Activated CD4-positive, alpha-beta T cell treated with anti-CD3 and anti-CD28 coated beads for 48 hours (primary cell): ENCODE measurements around the gene NOX3.
"Not testable (repeated sequence)": the region's sequence is repeated elsewhere in the genome, so short reads cannot be mapped to it uniquely, and the experiment has no call there.

ENCODE experiments used
- DNase-seq: peaks from one replicate; pipeline ENCODE4 v3.0.0-alpha.2; 2020

The NOX3 gene

DNA sequence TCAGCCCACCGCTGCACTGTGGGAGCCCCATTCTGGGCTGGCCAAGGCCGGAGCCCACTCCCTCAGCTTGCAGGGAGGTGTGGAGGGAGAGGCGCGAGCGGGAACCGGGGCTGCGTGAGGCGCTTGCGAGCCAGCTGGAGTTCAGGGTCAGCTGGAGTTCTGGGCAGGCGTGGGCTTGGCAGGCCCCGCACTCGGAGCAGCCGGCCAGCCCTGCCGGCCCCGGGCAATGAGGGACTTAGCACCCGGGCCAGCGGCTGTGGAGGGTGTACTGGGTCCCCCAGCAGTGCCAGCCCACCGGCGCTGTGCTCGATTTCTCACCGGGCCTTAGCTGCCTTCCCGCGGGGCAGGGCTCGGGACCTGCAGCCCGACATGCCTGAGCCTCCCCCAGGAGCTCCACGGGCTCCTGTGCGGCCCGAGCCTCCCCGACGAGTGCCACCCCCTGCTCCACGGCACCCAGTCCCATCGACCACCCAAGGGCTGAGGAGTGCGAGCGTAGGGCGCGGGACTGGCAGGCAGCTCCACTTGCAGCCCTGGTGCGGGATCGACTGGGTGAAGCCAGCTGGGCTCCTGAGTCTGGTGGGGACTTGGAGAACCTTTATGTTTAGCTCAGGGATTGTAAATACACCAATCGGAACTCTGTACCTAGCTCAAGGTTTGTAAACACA is 92.5 kb downstream of the NOX3 start:
- DNase-seq: not testable (repeated sequence)

DNA sequence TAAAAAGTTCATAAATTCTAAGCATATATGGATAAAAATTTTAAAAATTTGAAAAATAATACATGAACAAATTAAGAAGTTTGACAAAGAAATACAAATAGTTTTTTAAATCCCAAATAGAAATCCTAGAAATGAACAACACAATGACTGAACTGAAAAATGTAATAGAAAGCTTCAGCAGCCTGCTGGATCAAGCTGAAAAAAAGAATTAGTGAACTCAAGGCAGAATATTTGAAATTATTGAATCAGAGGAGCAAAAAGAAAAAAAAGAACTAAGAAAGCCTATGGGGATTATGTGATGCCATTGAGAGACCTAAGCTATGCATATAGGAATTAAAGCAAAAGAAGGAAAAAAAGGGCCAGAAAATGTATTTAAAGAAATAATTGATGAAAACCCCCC is 101.5 kb downstream of the NOX3 start:
- no peak for DNase-seq

DNA sequence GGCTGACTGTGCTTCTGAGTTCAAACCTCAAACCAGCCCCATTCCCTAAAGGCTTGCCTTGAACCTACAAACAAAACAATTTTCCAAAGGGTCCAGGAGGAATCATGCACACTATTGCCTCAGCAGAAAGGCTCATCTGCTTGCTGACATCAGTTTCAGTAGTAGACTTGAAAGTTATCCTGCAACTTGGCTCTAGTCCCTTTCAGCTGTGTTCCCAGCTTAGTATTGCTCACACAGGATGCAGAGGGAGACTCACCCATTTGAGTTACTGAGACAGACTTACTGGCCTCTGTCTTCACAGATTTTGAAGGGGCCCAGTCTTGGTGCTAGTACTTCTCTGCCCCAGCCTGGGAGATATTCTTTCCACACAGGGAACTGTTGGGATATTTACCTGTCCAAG is 102.8 kb downstream of the NOX3 start:
- no peak for DNase-seq

DNA sequence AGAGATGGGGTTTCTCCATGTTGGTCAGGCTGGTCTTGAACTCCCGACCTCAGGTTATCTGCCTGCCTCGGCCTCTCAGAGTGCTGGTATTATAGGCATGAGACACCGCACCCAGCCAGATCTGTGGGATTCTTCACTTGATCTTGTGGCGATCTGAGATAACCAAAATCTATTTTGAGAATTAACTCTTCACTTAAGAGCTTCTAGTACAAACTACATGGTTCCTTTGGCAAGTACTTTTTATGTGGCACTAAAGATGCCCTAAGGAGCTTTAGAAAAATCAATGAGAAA is 103.6 kb downstream of the NOX3 start:
- DNase-seq: no peak

DNA sequence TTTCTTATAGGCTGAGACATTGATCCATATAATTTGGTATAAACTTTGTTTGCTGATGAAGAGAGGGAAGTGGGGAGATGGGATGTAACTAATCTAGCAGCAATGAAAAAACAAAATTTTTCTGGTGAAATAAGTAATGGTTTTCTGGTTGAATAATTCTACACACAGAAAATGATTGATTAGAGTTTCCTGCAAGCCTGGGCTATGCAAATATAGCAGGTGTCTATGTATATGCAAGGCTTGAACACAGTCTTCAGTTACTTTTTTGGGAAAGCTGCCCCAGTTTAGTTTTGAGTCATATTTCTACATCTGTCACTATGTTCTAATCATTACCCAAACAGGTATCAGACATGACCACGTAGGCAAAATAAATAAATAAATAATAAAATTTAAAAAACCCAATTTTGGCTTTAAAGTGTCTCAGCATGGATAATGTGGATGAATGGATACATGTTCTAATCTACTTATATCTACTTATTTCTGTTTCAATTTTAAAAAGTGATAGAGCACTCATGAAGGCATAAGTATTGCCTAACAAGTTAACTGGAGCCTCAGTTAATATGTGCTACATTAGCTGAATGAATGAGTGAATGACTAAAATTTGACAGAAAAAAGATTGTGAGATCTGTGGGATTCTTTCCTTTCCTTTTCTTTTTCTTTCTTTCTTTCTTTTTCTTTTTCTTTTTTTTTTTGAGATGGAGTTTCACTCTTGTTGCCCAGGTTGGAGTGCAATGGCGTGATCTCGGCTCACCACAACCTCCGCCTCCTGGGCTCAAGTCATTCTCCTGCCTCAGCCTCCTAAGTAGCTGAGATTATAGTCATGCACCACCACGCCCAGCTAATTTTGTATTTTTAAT is 104.1 kb downstream of the NOX3 start:
- DNase-seq: no peak

DNA sequence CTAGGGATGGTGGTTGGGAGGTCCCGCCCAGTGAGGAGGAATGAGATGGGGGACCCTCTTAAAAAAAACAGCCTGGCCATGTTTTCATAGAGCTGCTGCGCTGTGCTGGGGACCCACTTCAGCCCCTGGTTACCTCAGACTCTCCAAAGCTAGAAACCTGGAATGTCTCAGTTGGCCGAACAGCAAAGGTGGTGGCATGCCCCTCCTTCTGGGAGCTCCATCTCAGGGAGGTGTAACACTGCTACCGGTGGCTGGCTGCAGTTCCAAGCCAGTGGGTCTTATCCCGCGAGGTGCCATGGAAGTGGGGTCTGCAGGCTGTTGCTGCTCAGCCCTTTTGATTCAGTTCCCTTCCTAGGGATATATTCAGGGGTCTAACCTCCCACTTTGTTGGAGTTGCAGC is 105.7 kb downstream of the NOX3 start:
- no peak for DNase-seq

DNA sequence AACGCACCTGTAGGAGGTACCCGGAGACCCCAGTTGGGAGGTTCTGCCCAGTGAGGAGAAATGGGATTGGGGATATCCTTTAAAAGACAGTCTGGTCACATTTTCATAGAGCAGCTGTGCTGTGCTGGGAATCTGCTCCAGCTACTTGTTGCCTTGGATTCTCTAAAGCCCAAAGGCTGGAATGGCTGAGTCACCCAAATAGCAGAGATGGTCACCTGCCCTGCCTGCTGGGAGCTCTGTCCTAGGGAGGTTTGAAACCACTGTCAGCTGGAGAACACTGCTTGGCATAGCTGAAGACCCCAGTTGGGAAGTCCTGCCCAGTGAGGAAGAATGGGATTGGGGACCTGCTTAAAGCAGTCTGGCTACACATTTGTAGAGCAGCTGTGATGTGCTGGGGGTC is 106.5 kb downstream of the NOX3 start:
- DNase-seq: no peak

DNA sequence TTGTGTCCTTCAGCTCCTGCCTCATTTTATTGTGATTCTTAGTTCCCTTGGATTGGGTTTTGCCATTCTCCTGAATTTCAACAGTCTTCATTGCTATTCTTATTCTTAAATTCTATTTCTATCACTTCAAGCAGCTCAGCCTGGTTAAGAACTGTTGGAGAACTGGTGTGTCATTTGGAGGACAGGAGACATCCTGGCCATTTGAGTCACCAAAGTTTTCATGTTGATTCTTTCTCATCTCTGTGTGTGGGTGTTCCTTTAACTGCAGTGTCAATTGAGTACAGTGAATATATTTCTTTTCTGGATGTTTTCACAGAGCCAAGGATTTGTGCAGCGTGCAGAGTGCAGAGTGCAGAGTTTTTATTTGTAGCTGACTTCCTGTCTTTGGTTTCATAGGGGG is 107.8 kb downstream of the NOX3 start:
- no peak for DNase-seq

DNA sequence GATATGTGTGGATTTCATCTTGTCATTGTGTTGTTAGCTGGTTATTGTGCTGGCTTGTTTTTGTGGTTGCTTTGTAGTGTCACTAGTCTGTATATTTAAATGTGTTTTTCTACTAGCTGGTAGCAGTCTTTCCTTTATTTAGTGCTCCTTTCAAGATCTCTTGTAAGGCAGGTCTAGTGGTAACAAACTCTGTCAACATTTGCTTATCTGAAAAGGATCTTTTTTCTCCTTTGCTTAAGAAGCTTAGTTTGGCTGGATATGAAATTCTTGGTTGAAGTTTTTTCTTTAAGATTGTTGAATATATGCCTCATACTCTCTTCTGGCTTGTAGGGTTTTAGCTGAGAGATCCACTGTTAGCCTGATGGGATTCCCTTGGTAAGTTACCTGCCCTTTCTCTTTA is 108.7 kb downstream of the NOX3 start:
- no peak for DNase-seq
